K562 (cell line): ENCODE results near the gene PRICKLE2.

ENCODE experiments used
- CTCF ChIP-seq, 3 experiments: IDR thresholded peaks in 2 of 3; conservative IDR thresholded peaks in 1 of 3; 2 replicates each; pipeline ENCODE4 v1.5.1; 2011 to 2012; ENCODE audit warnings: low read length in 3 of 3, mild to moderate bottlenecking in 3 of 3, control low read depth in 2 of 3, improper control_type of control experiment in 1 of 3, inconsistent platforms in 1 of 3, low read depth in 1 of 3, mixed read lengths in 1 of 3, moderate library complexity in 1 of 3; ENCODE audit not compliant: insufficient read depth in 2 of 3
- KLF13 ChIP-seq: fragments of 450-650 bp; IDR thresholded peaks from 2 replicates; pipeline ENCODE4 v1.6.1; 2016; ENCODE audit warnings: missing genetic modification characterization, low read depth, mild to moderate bottlenecking, missing compliant biosample characterization, moderate library complexity, borderline replicate concordance
- NFXL1 ChIP-seq: fragments of 450-650 bp; formaldehyde crosslinking; IDR thresholded peaks from 2 replicates; pipeline ENCODE4 v1.4.0; 2021; ENCODE audit warnings: mild to moderate bottlenecking
- POLR2AphosphoS5 ChIP-seq: IDR thresholded peaks from 2 replicates; pipeline ENCODE4 v1.6.1; 2011; ENCODE audit warnings: mild to moderate bottlenecking, low read depth, low read length, moderate library complexity; ENCODE audit not compliant: control insufficient read depth, insufficient read depth
- ZFP1 ChIP-seq: fragments of 450-650 bp; formaldehyde crosslinking; IDR thresholded peaks from 2 replicates; pipeline ENCODE4 v1.4.0; 2020; ENCODE audit warnings: mild to moderate bottlenecking, mixed read lengths
- TF ChIP-seq, protein P1 (sequence below), 2 experiments: fragments of 200-800 bp in 1 of 2; sonication (Bioruptor generic) in 1 of 2; sonication (generic) in 1 of 2; formaldehyde crosslinking in 1 of 2; IDR thresholded peaks in 1 of 2; conservative IDR thresholded peaks in 1 of 2; 2 replicates each; pipeline versions ENCODE4 v1.5.0 to v1.6.1; 2016 to 2020; ENCODE audit warnings: missing compliant biosample characterization in 1 of 2, missing genetic modification characterization in 1 of 2, missing genetic modification reagents in 1 of 2

DNA sequence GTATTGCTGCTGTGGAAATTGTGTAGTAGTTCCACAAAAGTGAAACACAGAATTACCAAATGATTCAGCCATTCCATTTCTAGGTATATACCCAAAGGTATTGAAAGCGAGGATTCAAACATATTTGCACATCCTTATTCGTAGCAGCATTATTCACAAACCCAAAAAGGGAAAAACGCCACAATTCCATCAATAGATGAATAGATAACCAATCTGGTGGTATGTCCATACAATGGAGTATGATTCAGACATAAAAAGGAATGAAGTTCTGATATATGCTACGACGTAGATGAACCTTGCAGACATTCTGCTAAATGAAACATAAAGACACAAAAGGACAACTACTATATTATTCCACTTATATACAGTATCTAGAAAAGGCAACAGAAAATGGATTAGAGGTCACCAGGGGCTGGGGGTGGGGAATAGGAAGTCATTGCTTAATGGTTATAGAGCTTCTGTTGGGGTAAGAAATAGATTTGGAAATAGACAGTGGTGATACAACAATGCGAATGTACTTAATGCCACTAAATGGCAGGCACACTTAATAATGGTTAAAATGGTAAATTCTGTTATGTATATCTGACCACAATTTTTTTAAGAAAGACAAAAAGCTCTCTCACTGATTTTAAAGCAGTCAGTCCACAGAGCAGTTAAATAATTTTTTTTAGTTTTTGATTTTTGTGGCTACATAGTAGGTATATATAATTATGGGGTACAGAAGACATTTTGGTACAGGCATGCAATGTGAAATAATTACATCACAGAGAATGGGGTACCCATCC, 150.2 kb downstream of the PRICKLE2 start:
- TF ChIP-seq CTCF (IDR thresholded peaks at IDR 0.05 in 2 of 3, conservative IDR thresholded peaks at IDR 0.05 in 1 of 3; ENCODE audit: insufficient read depth in 2 of 3, low read depth in 1 of 3, low read length in 3 of 3), result no peak
- TF ChIP-seq, protein P1, sequence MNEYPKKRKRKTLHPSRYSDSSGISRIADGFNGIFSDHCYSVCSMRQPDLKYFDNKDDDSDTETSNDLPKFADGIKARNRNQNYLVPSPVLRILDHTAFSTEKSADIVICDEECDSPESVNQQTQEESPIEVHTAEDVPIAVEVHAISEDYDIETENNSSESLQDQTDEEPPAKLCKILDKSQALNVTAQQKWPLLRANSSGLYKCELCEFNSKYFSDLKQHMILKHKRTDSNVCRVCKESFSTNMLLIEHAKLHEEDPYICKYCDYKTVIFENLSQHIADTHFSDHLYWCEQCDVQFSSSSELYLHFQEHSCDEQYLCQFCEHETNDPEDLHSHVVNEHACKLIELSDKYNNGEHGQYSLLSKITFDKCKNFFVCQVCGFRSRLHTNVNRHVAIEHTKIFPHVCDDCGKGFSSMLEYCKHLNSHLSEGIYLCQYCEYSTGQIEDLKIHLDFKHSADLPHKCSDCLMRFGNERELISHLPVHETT (CRISPR knock-in tag; conservative IDR thresholded peaks at IDR 0.05 in 1 of 2, IDR thresholded peaks at IDR 0.05 in 1 of 2), result no peak
- TF ChIP-seq KLF13 (tag), result no peak
- TF ChIP-seq POLR2AphosphoS5, result no peak
- TF ChIP-seq NFXL1 (CRISPR knock-in tag), result no peak
- TF ChIP-seq ZFP1 (CRISPR knock-in tag), result no peak
